Measurements from ENCODE around the gene CALN1. TPM values are rescaled to one million over a fixed set of nuclear protein-coding genes. Genes with fewer than 3 reads are reported as not detected.

Gene CALN1
- total RNA-seq, 1 donor = not detected

GRCh38 chr7:72266771-72267170 lies 145.4 kb downstream of the CALN1 start:
- TF ChIP-seq, protein P1, sequence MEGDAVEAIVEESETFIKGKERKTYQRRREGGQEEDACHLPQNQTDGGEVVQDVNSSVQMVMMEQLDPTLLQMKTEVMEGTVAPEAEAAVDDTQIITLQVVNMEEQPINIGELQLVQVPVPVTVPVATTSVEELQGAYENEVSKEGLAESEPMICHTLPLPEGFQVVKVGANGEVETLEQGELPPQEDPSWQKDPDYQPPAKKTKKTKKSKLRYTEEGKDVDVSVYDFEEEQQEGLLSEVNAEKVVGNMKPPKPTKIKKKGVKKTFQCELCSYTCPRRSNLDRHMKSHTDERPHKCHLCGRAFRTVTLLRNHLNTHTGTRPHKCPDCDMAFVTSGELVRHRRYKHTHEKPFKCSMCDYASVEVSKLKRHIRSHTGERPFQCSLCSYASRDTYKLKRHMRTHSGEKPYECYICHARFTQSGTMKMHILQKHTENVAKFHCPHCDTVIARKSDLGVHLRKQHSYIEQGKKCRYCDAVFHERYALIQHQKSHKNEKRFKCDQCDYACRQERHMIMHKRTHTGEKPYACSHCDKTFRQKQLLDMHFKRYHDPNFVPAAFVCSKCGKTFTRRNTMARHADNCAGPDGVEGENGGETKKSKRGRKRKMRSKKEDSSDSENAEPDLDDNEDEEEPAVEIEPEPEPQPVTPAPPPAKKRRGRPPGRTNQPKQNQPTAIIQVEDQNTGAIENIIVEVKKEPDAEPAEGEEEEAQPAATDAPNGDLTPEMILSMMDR (IDR thresholded peaks at IDR 0.05; ENCODE audit: insufficient read depth, low read length) = no peak
- DNase-seq (ENCODE audit: low read depth) = no peak
- no peak overlapping the region for H3K4me3 ChIP-seq (ENCODE audit: low read depth, low read length)

GRCh38 chr7:72265071-72265904 lies 146.8 kb downstream of the CALN1 start:
- DNase-seq (ENCODE audit: low read depth) = no peak
- H3K4me3 ChIP-seq (ENCODE audit: low read depth, low read length) = no peak overlapping the region
- TF ChIP-seq, protein P1 (IDR thresholded peaks at IDR 0.05; ENCODE audit: insufficient read depth, low read length) = no peak

- DNase-seq (ENCODE audit: low read depth) = no peak
- H3K4me3 ChIP-seq (ENCODE audit: low read depth, low read length) = no peak overlapping the region
- TF ChIP-seq, protein P1 (IDR thresholded peaks at IDR 0.05; ENCODE audit: insufficient read depth, low read length) = no peak
Observed at GRCh38 chr7:72260406-72260805, 151.7 kb downstream of the CALN1 start.

- no peak overlapping the region for H3K4me3 ChIP-seq (ENCODE audit: low read depth, low read length)
- no peak for DNase-seq (ENCODE audit: low read depth)
- TF ChIP-seq, protein P1 (IDR thresholded peaks at IDR 0.05; ENCODE audit: insufficient read depth, low read length) = no peak
Observed at GRCh38 chr7:72258074-72258473, 154.1 kb downstream of the CALN1 start.

DNA sequence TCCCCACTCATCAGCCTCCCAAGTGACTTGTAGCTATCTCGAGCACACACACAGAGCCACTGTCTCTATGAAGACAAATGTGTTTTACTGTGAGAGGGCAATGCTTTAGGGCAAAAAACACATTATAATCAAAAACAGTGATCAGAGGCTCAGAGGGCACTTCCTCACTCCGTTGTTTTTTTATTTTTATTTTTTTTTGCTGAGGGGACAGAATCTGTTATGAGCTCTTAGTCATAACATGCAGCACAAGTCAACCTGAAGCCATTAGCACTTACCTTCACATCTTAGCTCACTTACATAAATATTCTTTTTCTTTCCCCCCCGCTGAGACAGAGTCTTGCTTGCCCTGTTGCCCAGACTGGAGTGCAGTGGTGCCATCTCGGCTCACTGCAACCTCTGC lies 157.7 kb downstream of the CALN1 start:
- TF ChIP-seq, protein P1 (IDR thresholded peaks at IDR 0.05; ENCODE audit: insufficient read depth, low read length) = no peak
- DNase-seq (ENCODE audit: low read depth) = no peak
- no peak overlapping the region for H3K4me3 ChIP-seq (ENCODE audit: low read depth, low read length)

- no peak for DNase-seq (ENCODE audit: low read depth)
- TF ChIP-seq, protein P1 (IDR thresholded peaks at IDR 0.05; ENCODE audit: insufficient read depth, low read length) = no peak
- no peak overlapping the region for H3K4me3 ChIP-seq (ENCODE audit: low read depth, low read length)
Observed at GRCh38 chr7:72249106-72249505, 163.0 kb downstream of the CALN1 start.

Data from fibroblast of the aortic adventitia (primary cell).